ENCODE data around the gene MKS1.

The MKS1 gene

GRCh38 chr17:58250344-58251011, 31.4 kb upstream of the MKS1 start:
- DNase-seq (ENCODE audit: low read depth): no peak
- TF ChIP-seq CTCF (IDR thresholded peaks at IDR 0.05; ENCODE audit: control insufficient read depth, extremely low read depth, insufficient read depth): no peak
- H3K4me3 ChIP-seq (ENCODE audit: low read depth, low read length): no peak overlapping the region

GRCh38 chr17:58249270-58250133, 30.4 kb upstream of the MKS1 start:
- peak; percentile 74 for TF ChIP-seq CTCF (IDR thresholded peaks at IDR 0.05; ENCODE audit: control insufficient read depth, extremely low read depth, insufficient read depth)
- no peak for DNase-seq (ENCODE audit: low read depth)

GRCh38 chr17:58248955-58249269, 29.9 kb upstream of the MKS1 start:
- H3K4me3 ChIP-seq (ENCODE audit: low read depth, low read length): no peak overlapping the region
- TF ChIP-seq CTCF (IDR thresholded peaks at IDR 0.05; ENCODE audit: control insufficient read depth, extremely low read depth, insufficient read depth): no peak
- DNase-seq (ENCODE audit: low read depth): no peak

More at GRCh38 chr17:58249270-58250133, 30.4 kb upstream of the MKS1 start:
- H3K4me3 ChIP-seq (ENCODE audit: low read depth, low read length): no peak overlapping the region

- DNase-seq (ENCODE audit: low read depth): no peak
- H3K4me3 ChIP-seq (ENCODE audit: low read depth, low read length): no peak overlapping the region
- TF ChIP-seq CTCF (IDR thresholded peaks at IDR 0.05; ENCODE audit: control insufficient read depth, extremely low read depth, insufficient read depth): no peak
Observed at GRCh38 chr17:58247511-58248363, 28.7 kb upstream of the MKS1 start.

- TF ChIP-seq CTCF (IDR thresholded peaks at IDR 0.05; ENCODE audit: control insufficient read depth, extremely low read depth, insufficient read depth): no peak
- H3K4me3 ChIP-seq (ENCODE audit: low read depth, low read length): no peak overlapping the region
- DNase-seq (ENCODE audit: low read depth): no peak
Observed at GRCh38 chr17:58246781-58247180, 27.7 kb upstream of the MKS1 start.

- no peak for TF ChIP-seq CTCF (IDR thresholded peaks at IDR 0.05; ENCODE audit: control insufficient read depth, extremely low read depth, insufficient read depth)
- H3K4me3 ChIP-seq (ENCODE audit: low read depth, low read length): no peak overlapping the region
- DNase-seq (ENCODE audit: low read depth): no peak
Observed at GRCh38 chr17:58246104-58246740, 27.2 kb upstream of the MKS1 start.

Data from LNCaP clone FGC (cell line).